ENCODE measurements around the gene TCN2. TPM values are rescaled to one million over a fixed set of nuclear protein-coding genes. Genes with fewer than 3 reads are reported as not detected.
A peak's percentile ranks its signal among the peaks of the same experiment; 100 is the strongest.
"Not testable (repeated sequence)": the region's sequence is repeated elsewhere in the genome, so short reads cannot be mapped to it uniquely, and the experiment has no call there.

Gene TCN2
- total RNA-seq (2014; rRNA removed; shearing (Covaris generic)): 4.5 and 5.8 TPM in 2 replicates

GRCh38 chr22:30606455-30607299, at the start of gene TCN2:
Gene TCN2 (plus strand): TSS chr22:30607174. CDS start chr22:30607332, 158 bp downstream.
- Histone ChIP-seq H3K4me1 (replicated peaks) (peaks cover 37% of the 10 kb centered on the region), H3K27ac (no peak within 1 kb of the TSS), H3K36me3 (no peaks in the 10 kb centered on the region), H3K27me3 (replicated peaks) (no peaks in the 10 kb centered on the region), H3K9me3 (replicated peaks) (no peaks in the 10 kb centered on the region), H3K4me3 (peak within 1 kb of the TSS; percentile 29)
- peak; percentile 32 to 73 for DNase-seq (ENCODE audit: low read depth in 1 of 2, low spot score in 2 of 2)

- no peaks in the 10 kb centered on the region for H3K9me3 ChIP-seq (replicated peaks)
- no peaks in the 10 kb centered on the region for H3K36me3 ChIP-seq
- H3K27me3 ChIP-seq (replicated peaks): no peaks in the 10 kb centered on the region
- H3K27ac ChIP-seq: no peak overlapping the region
- H3K4me3 ChIP-seq: no peak overlapping the region
- H3K4me1 ChIP-seq (replicated peaks): no peaks in the 10 kb centered on the region
- DNase-seq (ENCODE audit: low read depth in 1 of 2, low spot score in 2 of 2): no peak
Observed at GRCh38 chr22:30557243-30557642, 49.7 kb upstream of the TCN2 start.

- H3K27ac ChIP-seq: no peak overlapping the region
- H3K27me3 ChIP-seq (replicated peaks): no peaks in the 10 kb centered on the region
- no peak overlapping the region for H3K4me3 ChIP-seq
- H3K4me1 ChIP-seq (replicated peaks): no peaks in the 10 kb centered on the region
- no peak for DNase-seq (ENCODE audit: low read depth in 1 of 2, low spot score in 2 of 2)
- H3K36me3 ChIP-seq: no peaks in the 10 kb centered on the region
- H3K9me3 ChIP-seq (replicated peaks): no peaks in the 10 kb centered on the region
Observed at GRCh38 chr22:30559889-30560288, 47.1 kb upstream of the TCN2 start.

DNA sequence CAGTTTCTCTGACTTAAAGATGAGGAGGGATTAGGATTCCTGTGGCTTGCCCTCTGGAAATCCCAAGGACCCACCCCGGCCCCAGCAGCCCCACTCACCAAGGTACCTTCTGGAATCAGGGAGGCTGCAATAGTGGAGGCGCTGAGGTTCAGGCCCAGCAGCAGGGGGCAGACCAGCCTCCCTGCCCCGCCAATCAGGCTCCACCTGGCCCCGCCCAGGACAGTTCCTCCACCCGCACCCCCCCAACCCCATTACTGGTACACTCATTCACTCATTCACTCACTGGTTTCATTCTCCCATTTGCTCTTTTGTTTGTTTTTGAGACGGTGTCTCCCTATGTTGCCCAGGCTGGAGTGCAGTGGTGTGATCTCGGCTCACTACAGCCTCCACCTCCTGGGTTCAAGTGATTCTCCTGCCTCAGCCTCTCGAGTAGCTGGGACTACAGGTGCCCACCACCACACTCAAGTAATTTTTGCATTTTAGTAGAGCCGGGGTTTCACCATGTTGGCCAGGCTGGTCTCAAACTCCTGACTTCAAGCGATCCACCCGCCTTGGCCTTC, 46.3 kb upstream of the TCN2 start:
- H3K4me3 ChIP-seq; DNase-seq (ENCODE audit: low read depth in 1 of 2, low spot score in 2 of 2); H3K9me3 ChIP-seq (replicated peaks); H3K27ac ChIP-seq; H3K4me1 ChIP-seq (replicated peaks); H3K36me3 ChIP-seq; H3K27me3 ChIP-seq (replicated peaks): not testable (repeated sequence)

DNA sequence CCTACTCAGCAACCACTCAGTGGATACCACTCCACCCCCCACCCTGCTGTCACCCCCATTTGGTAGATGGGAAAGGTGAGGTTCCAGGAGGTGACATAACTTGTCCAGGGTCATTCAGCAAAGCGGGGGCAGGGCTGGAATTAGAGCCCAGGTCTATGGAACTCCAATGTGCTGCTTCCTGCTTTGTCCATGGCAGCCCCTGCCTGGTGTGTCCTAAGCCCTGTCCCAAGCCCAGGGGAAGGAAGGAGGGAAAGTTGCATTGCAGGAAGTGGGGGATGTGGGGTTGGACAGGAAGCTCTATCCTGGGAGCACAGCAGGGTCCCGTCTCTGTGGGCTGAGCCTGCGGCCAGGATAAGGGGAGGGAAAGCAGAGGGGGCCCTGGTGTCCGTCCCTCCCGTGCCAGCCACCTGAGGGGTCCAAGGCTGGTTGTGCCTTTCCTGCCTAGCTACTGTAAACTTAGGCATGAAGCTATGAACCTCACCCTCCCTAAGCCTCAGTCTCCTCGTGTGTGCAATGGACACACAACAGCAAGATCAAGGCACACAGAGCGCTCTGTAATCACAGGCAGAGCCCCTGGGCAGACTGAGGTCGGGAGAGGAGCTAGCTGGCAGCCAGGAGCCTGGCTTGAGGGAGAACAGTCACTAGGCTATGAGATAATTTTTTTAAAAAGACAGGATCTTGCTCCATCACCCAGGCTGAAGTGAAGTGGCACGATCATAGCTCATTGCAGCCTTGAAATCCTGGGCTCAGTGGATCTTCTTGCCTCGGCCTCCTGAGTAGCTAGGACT, 45.4 kb upstream of the TCN2 start:
- no peak overlapping the region for H3K4me3 ChIP-seq
- H3K27me3 ChIP-seq (replicated peaks): no peaks in the 10 kb centered on the region; the same call in 1 of the 2 replicates
- H3K27ac ChIP-seq: no peak overlapping the region
- no peaks in the 10 kb centered on the region for H3K4me1 ChIP-seq (replicated peaks)
- no peak for DNase-seq (ENCODE audit: low read depth in 1 of 2, low spot score in 2 of 2)
- no peaks in the 10 kb centered on the region for H3K9me3 ChIP-seq (replicated peaks)
- H3K36me3 ChIP-seq: no peaks in the 10 kb centered on the region

GRCh38 chr22:30562366-30562765, 44.6 kb upstream of the TCN2 start:
- H3K27me3 ChIP-seq (replicated peaks): peaks cover 6% of the 10 kb centered on the region
- no peak overlapping the region for H3K4me3 ChIP-seq
- no peak overlapping the region for H3K27ac ChIP-seq
- H3K36me3 ChIP-seq: no peaks in the 10 kb centered on the region
- H3K9me3 ChIP-seq (replicated peaks): no peaks in the 10 kb centered on the region
- DNase-seq (ENCODE audit: low read depth in 1 of 2, low spot score in 2 of 2): no peak
- no peaks in the 10 kb centered on the region for H3K4me1 ChIP-seq (replicated peaks)

- Histone ChIP-seq H3K4me3 (no peak overlapping the region), H3K27ac (no peak overlapping the region), H3K9me3 (replicated peaks) (no peaks in the 10 kb centered on the region), H3K36me3 (no peaks in the 10 kb centered on the region), H3K27me3 (replicated peaks) (peaks cover 9% of the 10 kb centered on the region), H3K4me1 (replicated peaks) (no peaks in the 10 kb centered on the region)
- no peak for DNase-seq (ENCODE audit: low read depth in 1 of 2, low spot score in 2 of 2)
Observed at GRCh38 chr22:30564045-30564760, 42.8 kb upstream of the TCN2 start.

DNA sequence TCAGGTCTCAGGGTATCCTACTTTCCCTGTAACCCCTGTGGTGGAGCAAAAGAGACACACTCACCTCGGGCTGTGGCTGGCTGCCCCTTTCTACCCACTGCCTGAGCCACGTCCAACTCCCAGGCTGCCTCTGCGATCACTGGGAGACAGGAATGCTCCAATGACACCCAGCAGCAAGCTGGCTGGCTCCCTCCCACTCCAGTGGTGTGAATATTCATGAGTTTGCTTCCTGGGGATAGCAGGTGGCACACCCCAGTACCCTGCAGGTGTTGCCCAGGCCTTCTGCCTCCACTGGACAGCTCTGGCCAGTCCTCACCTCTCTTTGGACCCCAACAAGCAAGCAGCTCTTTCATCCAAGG, 42.2 kb upstream of the TCN2 start:
- no peak overlapping the region for H3K27ac ChIP-seq
- no peaks in the 10 kb centered on the region for H3K36me3 ChIP-seq
- DNase-seq (ENCODE audit: low read depth in 1 of 2, low spot score in 2 of 2): no peak
- no peaks in the 10 kb centered on the region for H3K4me1 ChIP-seq (replicated peaks)
- no peak overlapping the region for H3K4me3 ChIP-seq
- peaks cover 10% of the 10 kb centered on the region for H3K27me3 ChIP-seq (replicated peaks)
- no peaks in the 10 kb centered on the region for H3K9me3 ChIP-seq (replicated peaks)

GRCh38 chr22:30565341-30565740, 41.6 kb upstream of the TCN2 start:
- no peaks in the 10 kb centered on the region for H3K9me3 ChIP-seq (replicated peaks)
- no peak overlapping the region for H3K27ac ChIP-seq
- no peak overlapping the region for H3K4me3 ChIP-seq
- H3K4me1 ChIP-seq (replicated peaks): no peaks in the 10 kb centered on the region
- peaks cover 16% of the 10 kb centered on the region for H3K27me3 ChIP-seq (replicated peaks)
- no peak for DNase-seq (ENCODE audit: low read depth in 1 of 2, low spot score in 2 of 2)
- no peaks in the 10 kb centered on the region for H3K36me3 ChIP-seq

GRCh38 chr22:30566125-30566524, 40.8 kb upstream of the TCN2 start:
- no peak overlapping the region for H3K27ac ChIP-seq
- no peaks in the 10 kb centered on the region for H3K9me3 ChIP-seq (replicated peaks)
- H3K4me1 ChIP-seq (replicated peaks): no peaks in the 10 kb centered on the region
- DNase-seq (ENCODE audit: low read depth in 1 of 2, low spot score in 2 of 2): no peak
- peaks cover 22% of the 10 kb centered on the region for H3K27me3 ChIP-seq (replicated peaks)
- H3K36me3 ChIP-seq: no peaks in the 10 kb centered on the region
- no peak overlapping the region for H3K4me3 ChIP-seq

DNA sequence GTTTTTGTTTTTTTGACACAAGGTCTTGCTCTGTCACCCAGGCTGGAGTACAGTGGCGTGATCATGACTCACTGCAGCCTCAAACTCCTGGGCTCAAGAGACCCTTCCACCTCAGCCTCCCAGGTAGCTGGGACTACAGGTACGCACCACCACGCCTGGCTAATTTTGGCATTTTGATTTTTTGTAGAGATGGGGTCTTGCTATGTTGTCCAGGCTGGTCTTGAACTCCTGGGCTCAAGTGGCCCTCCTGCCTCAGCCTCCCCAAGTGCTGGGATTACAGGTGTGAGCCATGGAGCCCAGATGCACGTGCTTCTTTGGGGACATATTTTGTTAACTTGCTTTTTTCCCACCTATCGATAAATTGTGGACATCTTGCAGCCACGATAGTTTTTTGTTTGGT, 39.7 kb upstream of the TCN2 start:
- H3K36me3 ChIP-seq; H3K9me3 ChIP-seq (replicated peaks); H3K4me3 ChIP-seq; DNase-seq (ENCODE audit: low read depth in 1 of 2, low spot score in 2 of 2); H3K4me1 ChIP-seq (replicated peaks); H3K27ac ChIP-seq: not testable (repeated sequence)
- peaks cover 30% of the 10 kb centered on the region for H3K27me3 ChIP-seq (replicated peaks)

- H3K27me3 ChIP-seq (replicated peaks): peaks cover 30% of the 10 kb centered on the region
Observed at GRCh38 chr22:30568137-30568805, 38.7 kb upstream of the TCN2 start.

GRCh38 chr22:30569674-30570202, 37.2 kb upstream of the TCN2 start:
- peaks cover 30% of the 10 kb centered on the region for H3K27me3 ChIP-seq (replicated peaks)
- no peak overlapping the region for H3K4me3 ChIP-seq
- H3K4me1 ChIP-seq (replicated peaks): no peaks in the 10 kb centered on the region
- no peak overlapping the region for H3K27ac ChIP-seq
- no peaks in the 10 kb centered on the region for H3K36me3 ChIP-seq
- no peaks in the 10 kb centered on the region for H3K9me3 ChIP-seq (replicated peaks)
- DNase-seq (ENCODE audit: low read depth in 1 of 2, low spot score in 2 of 2): no peak

More at GRCh38 chr22:30568137-30568805, 38.7 kb upstream of the TCN2 start:
- no peak overlapping the region for H3K4me3 ChIP-seq
- H3K4me1 ChIP-seq (replicated peaks): no peaks in the 10 kb centered on the region
- H3K27ac ChIP-seq: no peak overlapping the region
- no peaks in the 10 kb centered on the region for H3K36me3 ChIP-seq
- DNase-seq (ENCODE audit: low read depth in 1 of 2, low spot score in 2 of 2): no peak
- no peaks in the 10 kb centered on the region for H3K9me3 ChIP-seq (replicated peaks)

Data from SJSA1 (cell line).